ES-I3 (cell line): Measurements from ENCODE around the gene SCGB1C1.

Source experiments
- H3K36me3 ChIP-seq: 2 replicates; pipeline ENCODE4 v1.6.1; 2013; ENCODE audit warnings: mild to moderate bottlenecking, low read length, control low read depth, moderate library complexity; ENCODE audit not compliant: insufficient read depth
- H3K4me1 ChIP-seq: 2 replicates; pipeline ENCODE4 v1.6.1; 2013; ENCODE audit warnings: mild to moderate bottlenecking, control low read depth, low read length; ENCODE audit not compliant: insufficient read depth
- H3K9ac ChIP-seq: 2 replicates; pipeline ENCODE4 v1.6.1; 2013; ENCODE audit warnings: low read depth, mild to moderate bottlenecking, low read length, moderate library complexity
- H3K9me3 ChIP-seq: 2 replicates; pipeline ENCODE4 v1.6.1; 2013; ENCODE audit warnings: mild to moderate bottlenecking, low read length, moderate library complexity; ENCODE audit not compliant: control insufficient read depth, insufficient read depth

The SCGB1C1 gene

GRCh38 chr11:201966-202365 is 9.1 kb downstream of the SCGB1C1 start:
- H3K4me1 ChIP-seq = no peaks in the 10 kb centered on the region
- no peaks in the 10 kb centered on the region for H3K9me3 ChIP-seq
- H3K9ac ChIP-seq = no peak overlapping the region
- H3K36me3 ChIP-seq = no peaks in the 10 kb centered on the region; the same call in 1 of the 2 replicates

- Histone ChIP-seq H3K36me3 (no peaks in the 10 kb centered on the region; the same call in 1 of the 2 replicates), H3K9ac (no peak overlapping the region), H3K4me1 (no peaks in the 10 kb centered on the region), H3K9me3 (no peaks in the 10 kb centered on the region)
Observed at GRCh38 chr11:202490-202889, 9.6 kb downstream of the SCGB1C1 start.

GRCh38 chr11:203056-203944 is 10.4 kb downstream of the SCGB1C1 start:
- no peak overlapping the region for H3K9ac ChIP-seq

GRCh38 chr11:203945-204586 is 11.2 kb downstream of the SCGB1C1 start:
- Histone ChIP-seq H3K4me1 (no peaks in the 10 kb centered on the region), H3K9ac (no peak overlapping the region), H3K9me3 (no peaks in the 10 kb centered on the region), H3K36me3 (no peaks in the 10 kb centered on the region; the same call in 1 of the 2 replicates)

More at GRCh38 chr11:203056-203944, 10.4 kb downstream of the SCGB1C1 start:
- Histone ChIP-seq H3K9me3 (no peaks in the 10 kb centered on the region), H3K36me3 (no peaks in the 10 kb centered on the region; the same call in 1 of the 2 replicates), H3K4me1 (no peaks in the 10 kb centered on the region)

- Histone ChIP-seq H3K4me1 (peaks cover 3% of the 10 kb centered on the region; the same call in 1 of the 2 replicates), H3K9me3 (no peaks in the 10 kb centered on the region), H3K9ac (no peak overlapping the region), H3K36me3 (no peaks in the 10 kb centered on the region; the same call in 1 of the 2 replicates)
Observed at GRCh38 chr11:204587-205109, 11.8 kb downstream of the SCGB1C1 start.

GRCh38 chr11:205221-206001 is 12.5 kb downstream of the SCGB1C1 start:
- Histone ChIP-seq H3K36me3 (peaks cover 3% of the 10 kb centered on the region), H3K9me3 (no peaks in the 10 kb centered on the region), H3K4me1 (peaks cover 10% of the 10 kb centered on the region; the same call in 1 of the 2 replicates), H3K9ac (no peak overlapping the region)

- H3K9me3 ChIP-seq = no peaks in the 10 kb centered on the region
- peaks cover 5% of the 10 kb centered on the region for H3K36me3 ChIP-seq
- H3K9ac ChIP-seq = peak overlapping the region; percentile 95; the same call in 1 of the 2 replicates
- peaks cover 13% of the 10 kb centered on the region; the same call in 1 of the 2 replicates for H3K4me1 ChIP-seq
Observed at GRCh38 chr11:206002-206384, 13.1 kb downstream of the SCGB1C1 start.

GRCh38 chr11:206526-207207 is 13.8 kb downstream of the SCGB1C1 start:
- peak overlapping the region; percentile 95 for H3K9ac ChIP-seq
- no peaks in the 10 kb centered on the region for H3K9me3 ChIP-seq
- peaks cover 9% of the 10 kb centered on the region for H3K36me3 ChIP-seq
- H3K4me1 ChIP-seq = peaks cover 13% of the 10 kb centered on the region; the same call in 1 of the 2 replicates

- Histone ChIP-seq H3K36me3 (peaks cover 16% of the 10 kb centered on the region), H3K9me3 (no peaks in the 10 kb centered on the region), H3K4me1 (peaks cover 13% of the 10 kb centered on the region; the same call in 1 of the 2 replicates), H3K9ac (peak within 1 kb of the TSS; percentile 95)
Observed at GRCh38 chr11:207208-207862, 14.5 kb downstream of the SCGB1C1 start, which contains the start of the genes BET1L and RIC8A. BET1L (minus strand) TSS chr11:207399; CDS start chr11:207321, 78 bp downstream. RIC8A (plus strand) TSS chr11:207708; CDS start chr11:208855, 1,147 bp downstream.

GRCh38 chr11:207863-208180 is 14.9 kb downstream of the SCGB1C1 start:
- H3K36me3 ChIP-seq = peaks cover 21% of the 10 kb centered on the region

GRCh38 chr11:208181-208916 is 15.5 kb downstream of the SCGB1C1 start:
- Histone ChIP-seq H3K36me3 (peaks cover 26% of the 10 kb centered on the region), H3K9me3 (no peaks in the 10 kb centered on the region), H3K4me1 (peaks cover 13% of the 10 kb centered on the region; the same call in 1 of the 2 replicates), H3K9ac (peak overlapping the region; percentile 74)

More at GRCh38 chr11:207863-208180, 14.9 kb downstream of the SCGB1C1 start:
- H3K4me1 ChIP-seq = peaks cover 13% of the 10 kb centered on the region; the same call in 1 of the 2 replicates
- H3K9me3 ChIP-seq = no peaks in the 10 kb centered on the region
- H3K9ac ChIP-seq = peak overlapping the region; percentile 74

GRCh38 chr11:208917-209260 is 16.0 kb downstream of the SCGB1C1 start:
- no peaks in the 10 kb centered on the region for H3K9me3 ChIP-seq
- peak overlapping the region; percentile 74 for H3K9ac ChIP-seq
- peaks cover 28% of the 10 kb centered on the region for H3K36me3 ChIP-seq
- H3K4me1 ChIP-seq = peaks cover 13% of the 10 kb centered on the region; the same call in 1 of the 2 replicates
